GM12878 (cell line): ENCODE data around the gene GSE1. TPM values are rescaled to one million over a fixed set of nuclear protein-coding genes. Genes with fewer than 3 reads are reported as not detected.

Source experiments
- ATAC-seq: fragments of 200-7000 bp; cut with Tn5 transposase; 3 replicates; pipeline ENCODE4 v1.9.1; 2020; ENCODE audit warnings: mild to moderate bottlenecking, moderate library complexity
- BruUV-seq: library from RNA; stranded (reverse); fragments of 400-500 nt; replicated peaks from 2 replicates; lab custom pipeline; 2021; lab: Mats Ljungman, UMichigan
- CTCF ChIA-PET: fragments of 300-600 bp; sonication (Branson Sonifier 250); formaldehyde crosslinking; extraction: SDS; loops from one replicate; lab custom pipeline; 2021; ENCODE audit warnings: inconsistent platforms; lab: Yijun Ruan, JAX
- POLR2A ChIA-PET: fragments of 350-600 bp; formaldehyde crosslinking; extraction: SDS; loops from one replicate; lab custom pipeline; 2021; ENCODE audit warnings: inconsistent platforms; lab: Charles Lee
- RAD21 ChIA-PET: fragments of 300-600 bp; sonication (Branson Sonifier 250); formaldehyde crosslinking; loops from one replicate; lab custom pipeline; 2023; ENCODE audit warnings: antibody characterized with exemption; ENCODE audit not compliant: unreplicated experiment; lab: Charles Lee
- SMC1A ChIA-PET: fragments of 300-600 bp; sonication (Branson Sonifier 250); formaldehyde crosslinking; loops from one replicate; lab custom pipeline; 2023; ENCODE audit not compliant: unreplicated experiment, uncharacterized antibody; lab: Charles Lee
- DNase-seq: peaks from one replicate; pipeline ENCODE4 v3.0.0-alpha.2; 2011; ENCODE audit warnings: low read depth, low spot score
- FAIRE-seq: peaks from 3 replicates; lab custom pipeline; 2011; peaks lifted over from hg19 to GRCh38; lab: Jason Lieb, UNC
- H2AFZ ChIP-seq: 2 replicates; pipeline ENCODE4 v1.6.0; 2011; ENCODE audit warnings: low read depth, low read length, control low read depth; ENCODE audit not compliant: control insufficient read depth
- H3K27ac ChIP-seq: 2 replicates; pipeline ENCODE4 v1.5.1; 2011; ENCODE audit warnings: control low read depth; ENCODE audit not compliant: control insufficient read depth, insufficient read depth
- H3K27me3 ChIP-seq, 2 experiments: replicated peaks in 1 of 2; 2 replicates each; pipeline versions ENCODE4 v1.6.0 to v1.6.1; 2011; ENCODE audit warnings: low read length in 1 of 2; ENCODE audit not compliant: control insufficient read depth in 2 of 2, insufficient read depth in 2 of 2
- H3K36me3 ChIP-seq, 2 experiments: 2 replicates each; pipeline ENCODE4 v1.5.1; 2011; ENCODE audit warnings: low read length in 1 of 2; ENCODE audit not compliant: control insufficient read depth in 2 of 2, insufficient read depth in 2 of 2
- H3K4me1 ChIP-seq: 2 replicates; pipeline ENCODE4 v1.6.1; 2011; ENCODE audit warnings: mild to moderate bottlenecking, low read length, moderate library complexity, mixed read lengths; ENCODE audit not compliant: control insufficient read depth, insufficient read depth
- H3K4me2 ChIP-seq: 2 replicates; pipeline ENCODE4 v1.6.0; 2011; ENCODE audit warnings: control low read depth; ENCODE audit not compliant: control insufficient read depth, insufficient read depth
- H3K4me3 ChIP-seq: fragments of 200-600 bp; sonication (generic); 2 replicates; pipeline ENCODE4 v1.5.1; 2016
- H3K79me2 ChIP-seq: 2 replicates; pipeline ENCODE4 v1.6.0; 2011; ENCODE audit warnings: low read length; ENCODE audit not compliant: control insufficient read depth, insufficient read depth
- H3K9ac ChIP-seq: 2 replicates; pipeline ENCODE4 v1.8.0; 2011; ENCODE audit warnings: low read length, control low read depth, mixed read lengths; ENCODE audit not compliant: control insufficient read depth, insufficient read depth
- H3K9me3 ChIP-seq: replicated peaks from 3 replicates; pipeline ENCODE4 v1.5.1; 2011; ENCODE audit warnings: mild to moderate bottlenecking, low read length; ENCODE audit not compliant: control insufficient read depth, insufficient read depth
- H4K20me1 ChIP-seq: 2 replicates; pipeline ENCODE4 v1.6.0; 2011; ENCODE audit not compliant: control insufficient read depth, insufficient read depth
- ASH2L ChIP-seq: fragments of 300-600, 200-600 bp; sonication (generic); IDR thresholded peaks from 2 replicates; pipeline ENCODE4 v1.6.1; 2017; ENCODE audit warnings: low read depth, mild to moderate bottlenecking, borderline replicate concordance
- BACH1 ChIP-seq: fragments of 450-650 bp; IDR thresholded peaks from 2 replicates; pipeline ENCODE4 v1.6.1; 2017; ENCODE audit warnings: mild to moderate bottlenecking, borderline replicate concordance
- FOXM1 ChIP-seq: IDR thresholded peaks from 2 replicates; pipeline ENCODE4 v1.6.1; 2012; ENCODE audit warnings: low read depth, mild to moderate bottlenecking, inconsistent platforms, low read length, moderate library complexity
- HDAC2 ChIP-seq: fragments of 200-600 bp; sonication (generic); IDR thresholded peaks from 2 replicates; pipeline ENCODE4 v1.6.1; 2017
- JUND ChIP-seq: IDR thresholded peaks from 2 replicates; pipeline ENCODE4 v1.6.1; 2012; ENCODE audit warnings: low read depth, mild to moderate bottlenecking, low read length, improper control_type of control experiment, moderate library complexity
- MYB ChIP-seq: fragments of 150-350 bp; IDR thresholded peaks from 2 replicates; pipeline ENCODE4 v1.6.1; 2014; ENCODE audit warnings: mild to moderate bottlenecking, low read depth, low read length, borderline replicate concordance
- TARDBP ChIP-seq: IDR thresholded peaks from 2 replicates; pipeline ENCODE4 v1.6.1; 2016; ENCODE audit warnings: borderline replicate concordance
- WGBS: methylation state at CpG from one replicate; pipeline ENCODE4 v1.1.6; 2016; ENCODE audit warnings: low lambda C conversion rate; ENCODE audit not compliant: insufficient replicate concordance, insufficient coverage; ENCODE audit errors: missing lambda C conversion rate; 5-methylcytosine and 5-hydroxymethylcytosine counted together
- in situ Hi-C: fragments of 300-500 bp; cut with MboI; formaldehyde crosslinking; loops from 9 replicates; pipeline ENCODE4 v1.14.3; 2018; ENCODE audit warnings: mixed read lengths
- intact Hi-C: fragments of 100-400 bp; cut with micrococcal nuclease; formaldehyde crosslinking; loops from one replicate; pipeline ENCODE4 v1.14.2; 2022; ENCODE audit not compliant: unreplicated experiment
- polyA plus RNA-seq, 11 experiments: library from polyadenylated mRNA; depleted of rRNA in 4 of 11; unstranded in 6 of 11; stranded (reverse) in 5 of 11; fragments of >200 nt; fragmentation: Nextera tagmentation in 4 of 11; fragmentation: Illumina TruSeq in 1 of 11; extraction: Ambion mirVana in 4 of 11; extraction: Trizol in 1 of 11; gene quantifications; 1 replicate in 1 of 11; 2 replicates in 10 of 11; pipeline versions ENCODE4 v1.2.1 to v1.2.3, GENCODE V29; 2011 to 2016; ENCODE audit warnings: inconsistent platforms in 2 of 11, missing spikeins in 2 of 11, low read depth in 1 of 11
- total RNA-seq, 4 experiments: library from RNA; depleted of rRNA in 3 of 4; stranded (reverse); fragments of >200 nt in 3 of 4; fragmentation: Illumina TruSeq in 1 of 4; extraction: Trizol in 1 of 4; gene quantifications; 2 replicates each; pipeline versions ENCODE4 v1.2.1 to v1.2.3, GENCODE V29; 2013 to 2021
- TF ChIP-seq, protein P1 (sequence below): fragments of 450-650 bp; conservative IDR thresholded peaks from 2 replicates; pipeline ENCODE4 v1.6.1; 2017; ENCODE audit warnings: mild to moderate bottlenecking, moderate library complexity
- TF ChIP-seq, protein P2 (sequence below): IDR thresholded peaks from 2 replicates; pipeline ENCODE4 v1.6.1; 2012; ENCODE audit warnings: low read depth, low read length, improper control_type of control experiment
- TF ChIP-seq, protein P3 (sequence below): IDR thresholded peaks from 2 replicates; pipeline ENCODE4 v1.6.1; 2011; ENCODE audit warnings: borderline replicate concordance, low read depth, mild to moderate bottlenecking, moderate library complexity, low read length; ENCODE audit not compliant: insufficient read depth, poor library complexity, severe bottlenecking
- TF ChIP-seq, protein P4 (sequence below): fragments of 450-650 bp; IDR thresholded peaks from 2 replicates; pipeline ENCODE4 v1.6.1; 2017; ENCODE audit warnings: low read depth, mild to moderate bottlenecking, moderate library complexity

The GSE1 gene
- total and polyA plus RNA-seq, 10 of the 15 experiments (the other 5 are each of a cell fraction or from before 2014, with no cell fraction given) = 4.6 to 58.7 (median 18.2) TPM

DNA sequence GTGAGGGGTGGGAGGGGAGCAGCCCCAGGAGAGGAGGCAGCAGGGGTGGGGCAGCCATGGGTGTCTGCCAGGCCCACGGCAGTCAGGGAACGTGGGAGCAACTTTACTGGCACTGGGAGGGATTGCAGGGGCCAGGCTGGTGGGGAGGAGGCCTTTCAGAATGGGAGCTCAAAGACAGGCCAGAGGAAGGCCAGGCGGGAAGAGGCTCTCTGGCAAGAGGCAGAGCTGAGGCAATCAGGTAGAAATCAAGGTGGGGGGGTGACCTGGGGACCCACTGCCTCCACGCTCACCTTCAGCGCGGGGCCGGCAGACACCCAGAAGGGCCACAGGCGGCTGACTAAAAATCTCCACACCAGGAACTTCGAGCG lies 11.9 kb upstream of the GSE1 start (continued):
- TF ChIP-seq ASH2L = no peak
- TF ChIP-seq, protein P1, sequence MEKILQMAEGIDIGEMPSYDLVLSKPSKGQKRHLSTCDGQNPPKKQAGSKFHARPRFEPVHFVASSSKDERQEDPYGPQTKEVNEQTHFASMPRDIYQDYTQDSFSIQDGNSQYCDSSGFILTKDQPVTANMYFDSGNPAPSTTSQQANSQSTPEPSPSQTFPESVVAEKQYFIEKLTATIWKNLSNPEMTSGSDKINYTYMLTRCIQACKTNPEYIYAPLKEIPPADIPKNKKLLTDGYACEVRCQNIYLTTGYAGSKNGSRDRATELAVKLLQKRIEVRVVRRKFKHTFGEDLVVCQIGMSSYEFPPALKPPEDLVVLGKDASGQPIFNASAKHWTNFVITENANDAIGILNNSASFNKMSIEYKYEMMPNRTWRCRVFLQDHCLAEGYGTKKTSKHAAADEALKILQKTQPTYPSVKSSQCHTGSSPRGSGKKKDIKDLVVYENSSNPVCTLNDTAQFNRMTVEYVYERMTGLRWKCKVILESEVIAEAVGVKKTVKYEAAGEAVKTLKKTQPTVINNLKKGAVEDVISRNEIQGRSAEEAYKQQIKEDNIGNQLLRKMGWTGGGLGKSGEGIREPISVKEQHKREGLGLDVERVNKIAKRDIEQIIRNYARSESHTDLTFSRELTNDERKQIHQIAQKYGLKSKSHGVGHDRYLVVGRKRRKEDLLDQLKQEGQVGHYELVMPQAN = no peak

DNA sequence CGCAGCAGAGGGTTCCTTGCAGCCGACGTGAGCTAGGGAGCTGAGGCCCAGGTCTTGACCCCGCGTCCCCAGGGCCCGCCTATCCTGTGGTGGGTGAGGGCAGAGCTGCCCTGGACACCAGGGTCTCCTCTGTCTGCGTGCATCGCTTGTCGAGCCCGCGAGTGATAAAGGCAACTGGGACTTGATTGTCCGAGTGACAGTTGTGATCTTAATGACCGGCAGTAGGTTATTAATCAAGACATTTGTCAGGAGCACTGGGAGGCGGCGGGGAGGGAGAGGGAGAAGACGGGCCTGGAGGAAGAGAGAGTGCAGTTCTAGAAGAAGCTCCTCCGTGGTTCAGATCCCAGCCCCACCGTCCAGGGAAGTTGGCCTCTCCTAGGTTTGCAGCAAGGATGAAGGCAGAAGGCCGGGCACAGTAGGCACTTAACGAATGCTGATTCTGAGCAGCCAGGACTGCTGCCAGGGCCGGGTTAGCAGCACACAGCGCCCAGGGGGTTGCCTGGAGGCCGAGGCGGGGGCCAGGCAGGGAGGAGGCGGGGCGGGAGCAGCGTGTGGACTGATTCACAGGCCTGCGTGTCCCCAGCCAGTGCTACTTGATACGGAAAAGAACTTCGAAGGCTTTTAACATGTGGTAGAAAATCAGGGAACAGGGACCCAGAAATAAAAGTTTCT lies 11.3 kb upstream of the GSE1 start:
- intact Hi-C loops = no loop called here
- SMC1A ChIA-PET = interaction anchor here (1.2 kb wide), 1 partner anchor 45 kb away, joined by 4 read pairs; no protein-coding TSS in a partner anchor
- peaks cover 0 to 2% of the 10 kb centered on the region in 2 experiments; a peak in 2 of 4 replicates for H3K36me3 ChIP-seq
- no peak overlapping the region for H3K4me2 ChIP-seq
- FAIRE-seq = no peak
- H3K4me1 ChIP-seq = peaks cover 25% of the 10 kb centered on the region
- no peaks in the 10 kb centered on the region for H3K9me3 ChIP-seq
- H4K20me1 ChIP-seq = peaks cover 8% of the 10 kb centered on the region
- no peak for DNase-seq
- H2AFZ ChIP-seq = no peak overlapping the region
- H3K4me3 ChIP-seq = no peak overlapping the region
- in situ Hi-C loops = loop anchor here (25.0 kb wide), 1 partner anchor 165 kb away; no protein-coding TSS in a partner anchor
- BruUV-seq = no TSS peak
- WGBS = 85% methylated on average over 30 of the region's 30 CpGs
- no peaks in the 10 kb centered on the region for H3K27me3 ChIP-seq
- RAD21 ChIA-PET = interaction anchor here (1.5 kb wide), 1 partner anchor 48 kb away, joined by 3 read pairs; no protein-coding TSS in a partner anchor
- ATAC-seq = no peak
- POLR2A ChIA-PET = no interaction called here
- H3K9ac ChIP-seq = no peak overlapping the region
- CTCF ChIA-PET = interaction anchor here (1.0 to 1.1 kb wide), 2 partner anchors 38 to 48 kb away, joined by 3 read pairs; no protein-coding TSS in a partner anchor
- peaks cover 13% of the 10 kb centered on the region for H3K79me2 ChIP-seq
- no peak overlapping the region for H3K27ac ChIP-seq
- TF ChIP-seq BACH1 (no peak), FOXM1 (no peak), HDAC2 (no peak), MYB (no peak), ASH2L (no peak), JUND (no peak), TARDBP (no peak)
- TF ChIP-seq, protein P2, sequence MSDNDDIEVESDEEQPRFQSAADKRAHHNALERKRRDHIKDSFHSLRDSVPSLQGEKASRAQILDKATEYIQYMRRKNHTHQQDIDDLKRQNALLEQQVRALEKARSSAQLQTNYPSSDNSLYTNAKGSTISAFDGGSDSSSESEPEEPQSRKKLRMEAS = no peak
- TF ChIP-seq, protein P3, sequence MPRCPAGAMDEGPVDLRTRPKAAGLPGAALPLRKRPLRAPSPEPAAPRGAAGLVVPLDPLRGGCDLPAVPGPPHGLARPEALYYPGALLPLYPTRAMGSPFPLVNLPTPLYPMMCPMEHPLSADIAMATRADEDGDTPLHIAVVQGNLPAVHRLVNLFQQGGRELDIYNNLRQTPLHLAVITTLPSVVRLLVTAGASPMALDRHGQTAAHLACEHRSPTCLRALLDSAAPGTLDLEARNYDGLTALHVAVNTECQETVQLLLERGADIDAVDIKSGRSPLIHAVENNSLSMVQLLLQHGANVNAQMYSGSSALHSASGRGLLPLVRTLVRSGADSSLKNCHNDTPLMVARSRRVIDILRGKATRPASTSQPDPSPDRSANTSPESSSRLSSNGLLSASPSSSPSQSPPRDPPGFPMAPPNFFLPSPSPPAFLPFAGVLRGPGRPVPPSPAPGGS = no peak
- TF ChIP-seq, protein P4, sequence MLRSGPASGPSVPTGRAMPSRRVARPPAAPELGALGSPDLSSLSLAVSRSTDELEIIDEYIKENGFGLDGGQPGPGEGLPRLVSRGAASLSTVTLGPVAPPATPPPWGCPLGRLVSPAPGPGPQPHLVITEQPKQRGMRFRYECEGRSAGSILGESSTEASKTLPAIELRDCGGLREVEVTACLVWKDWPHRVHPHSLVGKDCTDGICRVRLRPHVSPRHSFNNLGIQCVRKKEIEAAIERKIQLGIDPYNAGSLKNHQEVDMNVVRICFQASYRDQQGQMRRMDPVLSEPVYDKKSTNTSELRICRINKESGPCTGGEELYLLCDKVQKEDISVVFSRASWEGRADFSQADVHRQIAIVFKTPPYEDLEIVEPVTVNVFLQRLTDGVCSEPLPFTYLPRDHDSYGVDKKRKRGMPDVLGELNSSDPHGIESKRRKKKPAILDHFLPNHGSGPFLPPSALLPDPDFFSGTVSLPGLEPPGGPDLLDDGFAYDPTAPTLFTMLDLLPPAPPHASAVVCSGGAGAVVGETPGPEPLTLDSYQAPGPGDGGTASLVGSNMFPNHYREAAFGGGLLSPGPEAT = no peak
- TF ChIP-seq, protein P1 = no peak
